Stimulated activated CD8-positive, alpha-beta memory T cell treated with anti-CD3 and anti-CD28 coated beads, Interleukin-2, amount 100 ng/mL, for 1 hour (primary cell): ENCODE measurements around the gene TNNI3.
A peak's percentile ranks its signal among the peaks of the same experiment; 100 is the strongest.
"Not testable (repeated sequence)": the region's sequence is repeated elsewhere in the genome, so short reads cannot be mapped to it uniquely, and the experiment has no call there.

Source experiments
- DNase-seq, 2 donors: peaks; one replicate each; pipeline ENCODE4 v3.0.0-alpha.2; 2020; ENCODE audit warnings: low read depth in 2 of 2

Gene TNNI3

GRCh38 chr19:55157064-55157908 is at the start of gene TNNI3:
TSS of gene TNNI3 (minus strand) at chr19:55157732. CDS start at chr19:55157589, 143 bp downstream.
- no peak for DNase-seq

- no peak for DNase-seq
These were observed 49.4 kb upstream of the TNNI3 start for GRCh38 chr19:55206664-55207500.

- DNase-seq = not testable (repeated sequence)
These were observed 44.7 kb upstream of the TNNI3 start for GRCh38 chr19:55202199-55202598.

- no peak for DNase-seq
These were observed 42.2 kb upstream of the TNNI3 start for GRCh38 chr19:55199620-55200204.

- no peak for DNase-seq
These were observed 41.1 kb upstream of the TNNI3 start for GRCh38 chr19:55198651-55199050.

GRCh38 chr19:55197528-55197927 is 40.0 kb upstream of the TNNI3 start:
- DNase-seq = no peak

GRCh38 chr19:55196803-55197202 is 39.3 kb upstream of the TNNI3 start:
- no peak for DNase-seq

GRCh38 chr19:55193481-55193880 is 35.9 kb upstream of the TNNI3 start:
- DNase-seq = no peak

- no peak for DNase-seq
These were observed 31.9 kb upstream of the TNNI3 start for GRCh38 chr19:55189403-55189835.

GRCh38 chr19:55188625-55189024 is 31.1 kb upstream of the TNNI3 start:
- DNase-seq = no peak

GRCh38 chr19:55186080-55186479 is 28.5 kb upstream of the TNNI3 start:
- DNase-seq = no peak

- DNase-seq = no peak
These were observed 24.2 kb upstream of the TNNI3 start for GRCh38 chr19:55181740-55182139.

- DNase-seq = peak; percentile 16 to 35
These were observed 22.3 kb upstream of the TNNI3 start, which contains the start of gene SYT5 for GRCh38 chr19:55179606-55180484. TSS of gene SYT5 (minus strand) at chr19:55180289. CDS start at chr19:55179041, 1,248 bp downstream.

GRCh38 chr19:55178781-55179599 is 21.5 kb upstream of the TNNI3 start:
- peak; percentile 88 to 90 for DNase-seq

GRCh38 chr19:55176076-55176475 is 18.5 kb upstream of the TNNI3 start:
- no peak for DNase-seq

- no peak for DNase-seq
These were observed 17.8 kb upstream of the TNNI3 start for GRCh38 chr19:55175117-55175867.

- no peak for DNase-seq
These were observed 17.0 kb upstream of the TNNI3 start for GRCh38 chr19:55174425-55175116.

GRCh38 chr19:55173714-55174409 is 16.3 kb upstream of the TNNI3 start:
- no peak for DNase-seq
